LHCN-M2 (cell line): Measurements from ENCODE around the gene MAGED4B. TPM values are rescaled to one million over a fixed set of nuclear protein-coding genes. Genes with fewer than 3 reads are reported as not detected.
"Not testable (repeated sequence)": the region's sequence is repeated elsewhere in the genome, so short reads cannot be mapped to it uniquely, and the experiment has no call there.

Experiments used
- DNase-seq: peaks from one replicate; pipeline ENCODE4 v3.0.0-alpha.2; 2012; ENCODE audit warnings: low read depth
- polyA plus RNA-seq: library from polyadenylated mRNA; unstranded; fragments of >200 nt; gene quantifications from one replicate; pipeline ENCODE4 v1.2.1, GENCODE V29; 2012; ENCODE audit warnings: missing spikeins
- total RNA-seq: library from RNA; depleted of rRNA; stranded (reverse); fragments of >200 nt; gene quantifications from 2 replicates; pipeline ENCODE4 v1.2.3, GENCODE V29; 2014; rRNA removed

The MAGED4B gene
- 40.8 and 88.4 TPM in 2 replicates for total RNA-seq
- polyA plus RNA-seq = 53.8 TPM

GRCh38 chrX:52068666-52069640, at the start of gene MAGED4B:
Gene MAGED4B, minus strand, starts transcription at chrX:52069183. Its CDS starts 1,011 bp downstream, at chrX:52068172.
- DNase-seq = not testable (repeated sequence)

GRCh38 chrX:52118262-52118661, 49.3 kb upstream of the MAGED4B start:
- DNase-seq = no peak

DNA sequence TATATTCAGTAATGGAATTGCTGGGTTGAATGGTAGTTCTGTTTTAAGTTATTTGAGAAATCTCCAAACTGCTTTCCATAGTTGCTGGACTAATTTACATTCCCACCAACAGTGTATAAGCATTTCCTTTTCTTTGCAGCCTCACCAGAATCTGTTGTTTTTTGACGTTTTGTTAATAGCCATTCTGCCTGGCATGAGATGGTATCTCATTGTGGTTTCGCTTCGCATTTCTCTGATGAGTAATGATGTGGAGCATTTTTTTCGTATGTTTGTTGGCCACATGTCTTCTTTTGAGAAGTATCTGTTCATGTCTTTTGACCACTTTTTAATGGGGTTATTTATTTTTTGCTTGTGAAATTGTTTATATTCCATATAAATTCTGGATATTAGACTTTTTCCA, 13.6 kb upstream of the MAGED4B start:
- DNase-seq = peak; percentile 75

DNA sequence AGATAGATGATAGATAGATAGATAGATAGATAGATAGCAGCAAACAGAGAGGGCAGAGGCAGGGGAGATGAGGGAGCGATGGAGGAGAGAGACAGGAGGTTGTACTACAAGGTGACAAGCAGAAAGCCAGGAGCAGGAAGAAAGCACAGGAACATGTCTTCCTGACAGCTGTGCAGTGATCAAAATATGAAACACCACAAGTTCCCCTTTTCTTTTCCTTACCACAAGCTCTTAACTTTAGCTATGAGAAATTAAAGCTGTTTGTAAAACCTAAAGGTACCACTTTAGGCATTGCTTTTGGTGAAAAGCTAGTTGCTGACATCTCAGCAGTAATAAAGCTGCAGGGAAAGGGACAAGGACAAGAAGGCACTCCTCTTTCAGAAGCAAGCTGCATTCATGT, 9.1 kb upstream of the MAGED4B start:
- DNase-seq = no peak

DNA sequence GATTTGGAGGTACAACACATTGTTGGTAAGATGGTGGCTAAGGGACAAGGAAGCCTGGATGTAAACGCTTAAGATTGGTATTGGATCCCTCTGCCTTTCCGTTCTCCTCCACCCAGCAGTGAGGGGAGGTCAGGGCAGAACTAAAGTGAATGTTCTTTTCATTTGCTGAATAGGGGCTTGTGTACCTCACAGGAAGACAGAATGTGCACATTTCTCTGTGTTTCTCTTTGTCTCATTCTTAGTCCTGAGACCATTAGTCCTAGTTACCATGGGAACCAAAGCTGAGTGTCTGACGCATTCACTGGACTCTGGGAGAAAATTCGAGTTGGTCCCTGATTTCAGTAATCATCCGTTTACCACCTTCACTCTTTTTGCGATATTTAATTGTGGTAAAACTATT, 26.7 kb downstream of the MAGED4B start:
- DNase-seq = not testable (repeated sequence)

- no peak for DNase-seq
Measured at GRCh38 chrX:52034211-52034610, 34.8 kb downstream of the MAGED4B start.

DNA sequence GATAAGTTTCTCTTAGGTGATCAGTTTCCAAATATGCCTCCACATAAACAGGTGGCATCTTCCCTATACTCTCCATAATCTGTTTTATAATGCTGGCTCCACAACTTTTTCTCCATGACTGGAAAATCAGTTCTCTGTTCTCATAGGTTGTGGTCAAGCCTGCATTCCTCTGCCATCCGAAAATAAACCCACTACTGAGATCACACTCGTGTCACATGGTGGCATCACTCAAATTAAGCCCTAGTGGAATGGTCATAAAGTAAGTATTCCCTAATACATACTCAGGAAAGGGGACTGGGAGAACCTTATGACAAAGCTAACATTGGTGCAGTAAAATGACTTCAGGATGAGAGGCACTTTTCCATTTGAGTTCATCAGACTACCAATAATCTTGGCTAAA, 37.6 kb downstream of the MAGED4B start:
- DNase-seq = peak; percentile 5

DNA sequence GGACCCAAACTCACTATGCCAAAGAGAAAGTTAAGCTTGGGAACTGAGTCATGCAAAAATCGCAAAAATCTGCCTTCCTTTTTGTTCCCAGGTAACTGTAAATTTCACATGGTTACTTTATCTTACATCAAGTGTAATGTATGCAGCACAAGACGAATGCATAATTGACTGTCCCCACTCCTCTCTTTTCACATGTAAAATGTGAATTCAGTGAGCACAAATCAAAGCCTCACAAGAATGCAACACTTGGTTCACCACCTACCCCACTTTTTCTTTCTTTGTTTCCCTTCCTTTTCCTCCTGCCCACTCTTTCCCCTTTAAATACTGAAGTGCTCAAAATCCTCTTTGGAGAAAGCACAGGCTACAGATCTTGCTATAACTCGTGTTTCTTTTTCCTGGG, 53.2 kb downstream of the MAGED4B start:
- no peak for DNase-seq

Other genes starting within 250 kb of the MAGED4B start
- 209 and 282 TPM in 2 replicates for gene MAGED1, start 175.6 kb downstream of the MAGED4B start, total RNA-seq
- gene MAGED4, start 115.7 kb upstream of the MAGED4B start, total RNA-seq = 12.6 and 52.8 TPM in 2 replicates